Caki2 (cell line): ENCODE measurements around the gene ATP11B. TPM values are rescaled to one million over a fixed set of nuclear protein-coding genes. Genes with fewer than 3 reads are reported as not detected.

Source experiments
- DNase-seq: peaks from one replicate; pipeline ENCODE4 v3.0.0-alpha.2; 2015; ENCODE audit warnings: low read depth
- in situ Hi-C: cut with HindIII; loops from 2 replicates; pipeline ENCODE4 v1.10.0; 2016; ENCODE audit warnings: low sequenced_read_pairs, low pct_unique_long_range_greater_than_20kb, mixed read lengths
- total RNA-seq: library from RNA; depleted of rRNA; stranded (reverse); fragments of >200 nt; shearing (Covaris generic); gene quantifications from 2 replicates; pipeline ENCODE4 v1.2.3, GENCODE V29; 2014; ENCODE audit warnings: low replicate concordance

Gene ATP11B
- total RNA-seq, 1 experiment from 2014 or later: 40.8 TPM

DNA sequence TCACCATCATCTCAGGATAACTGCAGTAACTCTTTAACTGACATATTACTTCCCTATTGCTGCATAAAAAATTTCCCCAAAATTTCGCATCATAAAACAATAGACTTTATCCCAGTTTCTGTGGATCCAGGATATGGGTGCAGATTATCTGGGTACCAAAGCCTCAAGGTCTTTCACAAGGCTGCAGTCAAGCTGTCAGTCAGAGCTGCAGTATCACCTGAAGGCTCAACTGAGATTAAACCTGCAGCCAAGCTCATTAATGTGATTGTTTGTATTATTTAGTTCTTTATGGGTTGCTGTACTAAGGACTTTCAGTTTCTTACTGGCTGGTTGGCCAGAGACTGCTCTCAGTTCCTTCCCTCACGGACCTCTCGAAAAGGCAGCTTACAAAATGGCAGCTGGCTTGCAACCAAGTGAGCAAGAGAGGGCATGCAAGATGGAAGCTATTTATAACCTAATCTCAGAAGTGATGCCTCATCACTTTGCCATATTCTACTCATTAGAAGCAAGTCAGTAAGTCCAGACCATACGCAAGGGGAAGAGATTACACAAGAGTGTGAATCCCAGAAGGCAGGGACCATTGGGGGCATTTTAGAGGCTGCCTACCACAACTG is 132.1 kb downstream of the ATP11B start:
- in situ Hi-C loops: no loop called here
- DNase-seq: no peak

DNA sequence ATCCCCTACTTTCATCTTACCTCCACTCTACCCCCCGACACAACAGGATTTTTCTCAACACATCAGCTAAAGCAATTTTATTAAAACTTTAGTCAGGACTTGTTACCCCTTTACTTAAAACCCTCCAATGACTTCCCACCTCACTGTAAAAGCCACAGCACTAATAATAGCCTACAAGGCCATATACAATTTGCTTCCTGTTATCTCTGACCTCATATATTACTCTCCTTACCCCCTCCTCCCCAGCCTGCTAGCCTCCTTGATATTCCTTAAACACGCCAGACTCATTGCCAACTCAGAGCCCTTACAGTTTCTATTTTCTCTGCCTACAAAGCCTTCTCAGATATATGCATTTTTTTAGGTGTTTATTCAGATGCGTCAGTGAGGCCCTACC is 132.6 kb downstream of the ATP11B start:
- in situ Hi-C loops: no loop called here
- no peak for DNase-seq

DNA sequence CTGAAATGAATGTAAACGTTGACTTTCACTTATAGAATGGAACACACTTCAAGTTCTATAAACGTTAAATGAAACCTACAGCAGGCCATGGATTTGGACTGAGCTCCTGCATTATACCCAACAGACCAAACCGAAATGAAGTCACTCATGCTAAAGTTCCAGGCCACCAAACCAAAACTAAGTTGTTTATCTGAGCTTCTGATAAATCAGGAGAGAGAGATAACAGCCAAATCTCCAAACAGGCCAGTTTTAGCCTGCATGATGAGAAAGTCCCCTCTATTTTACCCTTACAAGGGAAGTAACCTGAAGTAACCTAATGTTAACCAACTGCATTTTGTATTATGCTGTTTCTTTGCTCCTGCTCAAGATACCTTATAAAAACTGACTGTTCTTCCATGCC is 142.5 kb downstream of the ATP11B start:
- in situ Hi-C loops: no loop called here
- DNase-seq: no peak

DNA sequence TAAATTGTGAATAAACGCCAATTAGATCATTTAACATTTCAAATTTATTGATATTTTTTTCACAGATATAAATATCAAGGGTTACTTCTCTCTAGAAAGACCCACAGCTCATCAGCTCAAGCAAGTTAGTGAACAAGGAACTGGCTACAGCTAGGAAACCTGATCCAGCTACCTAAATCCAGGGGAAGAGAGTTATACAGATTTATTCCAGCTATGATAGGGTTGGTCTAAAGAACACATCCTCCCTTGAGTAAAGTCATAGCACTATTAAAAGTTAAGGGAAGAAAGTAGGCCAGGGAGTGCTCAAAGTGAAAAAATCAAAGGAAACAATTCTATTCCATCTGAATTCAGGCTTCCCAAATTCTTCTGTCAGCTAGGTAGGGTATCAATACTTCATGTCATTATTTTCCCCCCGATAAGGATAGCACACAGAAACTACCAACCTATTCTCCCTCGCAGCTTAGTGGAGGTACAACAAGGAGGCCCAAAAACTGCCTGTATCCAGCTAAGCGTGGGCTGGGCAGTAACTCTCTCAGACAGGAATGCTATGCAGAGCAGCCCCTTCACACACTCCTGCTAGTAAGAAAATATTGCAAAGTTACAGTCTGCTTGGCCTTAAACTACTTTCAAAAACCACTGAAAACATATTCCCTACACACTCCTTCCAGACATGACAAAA is 143.1 kb downstream of the ATP11B start:
- DNase-seq: no peak
- in situ Hi-C loops: no loop called here

DNA sequence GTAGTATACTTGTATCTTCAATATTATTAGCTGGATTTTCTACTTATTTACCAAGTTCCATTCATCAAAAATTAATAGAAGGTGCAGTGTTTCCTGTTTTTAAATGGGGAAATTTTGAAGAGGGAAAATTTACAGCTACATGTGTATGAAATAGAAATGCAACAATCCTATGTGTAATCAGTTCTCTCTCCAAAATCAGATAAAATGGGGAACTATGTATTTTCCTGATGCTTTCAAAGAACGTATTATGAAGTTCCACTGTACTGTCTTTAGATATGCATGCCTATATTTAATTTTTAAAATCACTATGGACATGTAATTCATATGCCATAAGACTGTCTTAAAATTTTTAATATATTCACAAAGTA is 143.6 kb downstream of the ATP11B start:
- in situ Hi-C loops: no loop called here
- DNase-seq: no peak

DNA sequence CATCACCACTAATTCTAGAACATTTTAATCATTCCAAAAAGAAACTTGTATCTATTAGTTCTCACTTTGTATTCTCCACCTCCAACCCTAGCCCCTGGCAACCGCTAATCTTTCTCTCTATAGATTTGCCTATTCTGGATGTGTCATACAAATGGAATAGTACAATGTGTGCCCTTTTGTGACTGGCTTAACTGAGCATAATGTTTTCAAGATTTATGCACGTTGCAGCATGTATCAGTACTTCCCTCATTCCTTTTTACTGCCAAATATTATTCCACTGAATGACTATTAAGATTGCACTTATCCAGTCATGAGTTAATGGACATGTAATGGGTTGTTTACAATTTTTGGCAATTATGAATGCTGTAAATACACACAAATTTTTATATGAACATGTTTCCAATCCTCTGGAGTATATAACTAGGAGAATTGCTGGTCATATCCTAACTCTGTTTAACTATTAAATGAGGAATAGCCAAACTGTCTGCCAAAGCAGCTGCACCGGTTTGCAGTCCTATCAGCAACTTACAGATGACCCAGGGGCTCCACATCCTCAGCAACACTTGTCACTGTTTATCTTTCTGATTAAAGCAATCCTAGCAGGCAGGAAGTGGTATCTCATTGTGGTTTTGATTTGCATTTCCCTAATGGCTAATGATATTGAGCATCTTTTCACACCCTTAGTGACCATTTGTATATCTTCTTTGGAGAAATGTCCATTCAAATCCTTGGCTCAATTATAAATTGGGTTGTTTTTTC is 144.2 kb downstream of the ATP11B start:
- in situ Hi-C loops: no loop called here
- DNase-seq: no peak

DNA sequence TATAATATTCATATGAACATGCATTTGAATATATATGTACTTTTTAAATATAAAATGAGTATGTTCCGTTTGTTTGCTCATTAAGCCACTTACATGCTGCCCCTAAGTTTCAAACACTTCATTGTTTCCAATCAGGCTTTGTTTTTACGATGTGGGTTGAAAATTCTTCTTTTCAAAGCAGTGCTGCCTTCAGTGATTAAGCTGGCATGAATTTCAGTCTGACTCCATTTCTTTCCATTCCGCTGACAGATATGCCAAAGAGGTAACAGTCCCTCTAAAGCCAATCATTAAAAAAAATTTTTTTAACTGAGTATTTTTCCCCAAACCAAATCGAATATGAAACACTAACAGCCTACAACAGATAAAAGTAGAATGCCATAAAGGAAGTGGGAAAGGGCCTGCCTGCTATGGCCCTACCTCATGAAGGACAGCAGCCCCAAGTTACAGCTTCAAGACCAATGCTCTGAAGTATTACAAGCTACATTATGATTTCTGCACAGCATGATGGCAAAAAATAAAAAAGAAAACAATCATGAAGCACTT is 147.0 kb downstream of the ATP11B start:
- DNase-seq: no peak
- in situ Hi-C loops: no loop called here

DNA sequence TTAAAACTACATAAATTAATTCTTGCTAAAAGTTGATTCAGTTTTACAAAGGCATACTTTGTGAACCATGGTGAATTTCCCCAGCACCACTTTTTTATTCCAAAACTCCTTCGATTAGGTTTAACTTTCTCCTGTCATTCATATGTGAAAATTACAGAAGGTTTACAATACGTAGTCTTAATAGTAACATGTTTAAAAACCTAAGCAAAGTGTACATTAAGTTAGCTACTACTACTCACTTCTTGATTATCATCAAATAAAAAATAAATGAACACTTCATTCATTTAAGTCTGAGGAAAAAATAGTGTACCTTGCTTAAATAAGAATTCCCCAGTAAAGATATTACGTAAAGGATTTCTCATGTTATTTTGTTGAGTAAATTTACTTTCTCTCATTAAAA is 148.4 kb downstream of the ATP11B start:
- DNase-seq: no peak
- in situ Hi-C loops: no loop called here

DNA sequence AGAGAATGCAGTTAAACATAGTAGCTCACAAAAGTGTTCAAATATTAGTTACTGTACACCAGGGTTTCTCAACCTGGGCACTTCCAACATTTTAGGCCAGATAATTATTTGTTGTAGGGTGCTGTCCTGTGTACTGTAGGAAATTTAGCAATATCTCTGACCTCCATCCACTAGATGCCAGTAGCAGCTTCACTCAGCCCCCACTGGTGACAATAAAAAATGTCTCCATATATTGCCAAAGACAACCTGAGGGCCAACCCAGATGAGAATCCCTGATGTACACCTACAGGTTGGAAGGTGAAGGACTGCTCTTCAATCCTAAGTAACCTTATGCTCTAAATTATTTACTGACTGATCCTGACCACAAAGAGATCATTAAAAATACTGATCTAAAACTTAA is 154.6 kb downstream of the ATP11B start:
- in situ Hi-C loops: no loop called here
- peak; percentile 15 for DNase-seq

DNA sequence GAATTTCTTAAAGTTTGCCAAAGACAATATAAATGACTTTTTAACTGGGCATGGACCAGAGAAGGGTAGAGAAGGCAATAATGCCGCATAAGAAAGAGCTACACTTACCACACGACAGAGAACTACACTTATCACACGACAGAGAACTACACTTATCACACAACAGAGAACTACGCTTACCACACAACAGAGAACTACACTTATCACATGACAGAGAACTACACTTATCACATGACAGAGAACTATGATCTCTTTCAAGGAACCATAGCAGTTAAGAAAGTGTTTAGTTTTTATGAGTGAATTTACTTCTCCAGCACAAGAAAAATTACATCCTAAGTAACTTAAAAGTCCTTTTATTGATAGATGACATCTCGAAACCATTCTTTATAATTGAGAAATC is 155.0 kb downstream of the ATP11B start:
- no peak for DNase-seq
- in situ Hi-C loops: no loop called here

DNA sequence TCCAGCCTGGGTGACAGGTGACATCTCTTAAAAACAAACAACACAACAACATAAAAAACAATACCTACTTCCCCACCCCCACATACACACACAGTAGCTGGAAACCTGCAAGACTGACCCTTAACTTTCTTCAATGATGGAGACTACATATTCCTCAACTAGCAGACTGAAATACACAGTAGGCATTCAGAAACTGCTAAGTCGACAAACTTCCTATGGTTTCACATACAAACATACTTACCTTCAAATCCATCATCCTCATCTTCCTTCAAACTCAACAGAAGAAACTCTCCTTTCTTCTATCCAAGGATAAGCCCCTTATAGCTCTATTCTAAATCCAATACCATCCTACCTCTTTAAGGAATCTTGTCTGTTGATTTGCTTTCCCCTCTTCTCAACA is 156.4 kb downstream of the ATP11B start:
- no peak for DNase-seq
- in situ Hi-C loops: no loop called here

DNA sequence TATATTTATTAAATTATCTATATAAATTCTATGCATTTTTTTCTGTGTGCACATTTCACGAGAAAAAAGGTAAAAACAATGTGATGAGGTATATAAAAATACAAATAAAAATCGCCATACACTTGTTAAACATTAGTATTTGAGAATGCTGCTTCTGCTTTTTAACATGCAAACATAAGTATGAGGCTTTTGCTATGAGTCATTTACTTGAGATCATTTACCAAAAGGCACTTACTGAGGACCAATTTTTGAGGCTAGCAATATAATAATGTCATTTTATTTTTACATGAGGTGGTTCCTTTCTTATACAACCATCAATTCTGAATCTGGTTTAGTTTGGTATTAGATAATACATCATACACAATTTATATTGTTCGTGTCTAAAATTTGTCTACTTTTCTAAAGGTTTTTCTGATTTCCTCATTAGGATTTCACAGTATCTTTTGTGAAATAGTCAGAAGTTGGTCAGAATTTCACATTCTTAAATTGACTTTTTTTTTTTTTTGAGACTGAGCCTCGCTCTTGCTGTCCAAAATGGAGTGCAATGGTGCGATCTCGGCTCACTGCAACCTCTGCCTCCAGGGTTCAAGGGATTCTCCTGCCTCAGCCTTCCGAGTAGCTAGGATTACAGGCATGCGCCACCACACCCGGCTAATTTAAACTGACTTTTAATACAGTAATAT is 161.4 kb downstream of the ATP11B start:
- DNase-seq: no peak
- in situ Hi-C loops: no loop called here

DNA sequence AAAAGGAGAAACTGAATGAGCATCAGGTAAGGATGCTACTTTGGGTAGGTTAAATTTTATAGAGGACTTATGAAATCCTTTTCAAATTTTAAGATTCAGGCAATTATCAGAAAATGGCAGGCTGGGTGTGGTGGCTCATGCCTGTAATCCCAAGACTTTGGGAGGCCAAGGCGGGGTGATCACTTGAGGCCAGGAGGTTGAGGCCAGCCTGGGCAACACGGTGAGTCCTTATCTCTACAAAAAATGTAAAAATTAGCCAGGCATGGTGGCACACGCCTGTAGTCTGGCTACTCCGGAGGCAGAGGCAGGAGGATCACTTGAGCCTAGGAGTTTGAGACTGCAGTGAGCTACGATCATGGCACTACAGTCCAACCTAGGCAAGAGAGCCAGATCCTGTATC is 163.9 kb downstream of the ATP11B start:
- DNase-seq: no peak
- in situ Hi-C loops: no loop called here

DNA sequence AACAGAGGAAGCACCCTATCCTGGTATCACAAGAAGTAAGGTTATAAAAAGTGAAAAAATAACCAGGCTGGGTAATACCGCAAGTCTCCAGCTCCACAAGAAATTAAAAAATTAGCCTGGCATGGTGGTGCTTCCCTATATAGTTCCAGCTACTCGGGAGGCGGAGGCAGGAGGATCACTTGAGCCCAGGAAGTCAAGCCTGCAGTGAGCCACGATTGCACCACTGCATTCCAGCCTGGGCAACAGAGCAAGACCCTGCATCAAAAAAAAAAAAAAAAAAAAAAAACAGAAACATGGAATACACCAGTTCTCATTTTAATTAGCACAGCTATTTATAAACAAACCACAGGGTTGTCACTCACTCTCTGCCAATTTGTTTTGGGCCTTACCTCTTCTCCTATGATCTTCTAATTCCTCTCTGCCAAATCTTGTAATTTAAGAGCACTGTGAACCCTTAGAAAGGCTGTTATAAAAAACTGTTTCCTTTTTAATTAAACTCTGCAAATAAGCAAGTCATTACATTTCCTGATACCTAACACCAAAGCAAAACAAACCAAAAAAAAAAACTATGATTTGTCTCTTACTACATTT is 164.5 kb downstream of the ATP11B start:
- in situ Hi-C loops: no loop called here
- no peak for DNase-seq

DNA sequence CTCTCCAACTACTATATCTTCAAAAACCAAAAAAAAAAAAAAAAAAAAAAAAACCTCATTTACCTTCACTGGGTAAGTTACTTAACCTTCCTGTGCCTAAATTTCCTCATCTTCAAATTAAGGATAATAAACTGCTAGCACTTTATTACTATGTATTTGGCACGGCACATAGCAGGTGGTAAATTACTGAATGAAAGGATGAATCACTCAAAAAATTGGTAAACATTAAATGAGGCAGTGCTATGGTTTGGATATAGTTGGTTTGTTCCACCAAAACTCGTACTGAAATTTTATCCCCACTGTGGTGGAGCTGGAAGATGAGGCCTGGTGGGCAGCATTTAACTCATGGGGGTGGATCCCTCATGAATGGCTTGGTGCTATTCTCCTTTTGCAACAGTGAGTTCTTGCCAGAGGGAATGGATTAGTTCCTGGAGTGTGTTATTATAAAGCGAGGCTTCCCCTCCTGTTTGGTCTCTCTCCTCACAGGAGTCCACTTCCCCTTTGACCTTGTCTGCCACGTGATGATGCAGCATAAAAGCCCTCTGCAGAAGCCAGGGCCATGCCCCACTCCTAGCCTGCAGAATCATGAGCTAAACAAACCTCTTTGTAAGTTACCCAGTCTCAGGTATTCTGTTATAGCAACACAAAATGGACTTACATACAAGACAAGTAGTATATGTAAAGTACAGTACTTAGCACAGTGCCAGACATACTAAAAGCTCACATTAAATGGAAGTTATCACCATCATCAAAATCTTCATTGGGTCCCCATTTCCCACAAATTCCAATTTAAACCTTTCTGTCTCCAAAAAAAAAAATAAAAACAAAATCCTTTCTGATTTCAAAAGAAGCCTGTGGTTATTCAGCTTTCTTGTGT is 166.4 kb downstream of the ATP11B start:
- peak; percentile 50 for DNase-seq
- in situ Hi-C loops: no loop called here

DNA sequence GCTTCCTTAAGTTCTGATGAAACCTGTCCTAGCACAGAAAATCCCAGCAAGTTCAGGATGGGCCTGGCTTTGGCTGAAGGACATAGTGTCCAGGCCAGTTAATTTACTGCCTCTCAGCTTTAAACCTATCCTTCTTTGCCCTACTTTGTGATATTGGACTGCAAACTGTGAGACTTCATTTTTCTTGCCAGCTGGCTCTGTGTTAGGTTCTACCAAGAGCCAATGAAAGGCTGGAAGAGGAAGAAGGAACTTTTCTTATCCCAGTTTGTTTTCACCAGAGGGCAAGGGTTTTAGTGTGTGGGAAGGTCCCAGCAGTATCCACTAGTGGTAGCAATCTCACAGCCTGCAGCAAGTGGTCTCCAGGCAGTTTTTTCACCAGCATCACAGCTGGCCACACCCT is 168.9 kb downstream of the ATP11B start:
- DNase-seq: no peak
- in situ Hi-C loops: no loop called here

DNA sequence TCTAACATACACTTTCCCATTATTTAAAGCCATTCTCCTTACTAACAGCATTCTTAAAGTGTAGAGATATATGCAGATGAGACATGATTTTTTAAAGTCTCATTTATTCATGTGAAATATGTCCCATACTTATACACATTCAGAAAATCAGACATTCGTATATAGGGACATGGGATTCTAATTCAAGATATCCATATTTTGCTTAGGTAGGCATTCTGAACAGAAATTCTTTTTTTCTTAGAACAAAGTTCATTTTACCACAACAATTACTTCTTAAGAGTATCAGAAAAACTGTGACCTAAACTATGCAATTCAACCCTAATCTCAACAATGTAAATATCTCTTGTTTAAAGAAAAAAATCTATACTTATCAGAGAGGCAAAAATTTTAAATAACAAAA is 170.9 kb downstream of the ATP11B start:
- no peak for DNase-seq
- in situ Hi-C loops: no loop called here

DNA sequence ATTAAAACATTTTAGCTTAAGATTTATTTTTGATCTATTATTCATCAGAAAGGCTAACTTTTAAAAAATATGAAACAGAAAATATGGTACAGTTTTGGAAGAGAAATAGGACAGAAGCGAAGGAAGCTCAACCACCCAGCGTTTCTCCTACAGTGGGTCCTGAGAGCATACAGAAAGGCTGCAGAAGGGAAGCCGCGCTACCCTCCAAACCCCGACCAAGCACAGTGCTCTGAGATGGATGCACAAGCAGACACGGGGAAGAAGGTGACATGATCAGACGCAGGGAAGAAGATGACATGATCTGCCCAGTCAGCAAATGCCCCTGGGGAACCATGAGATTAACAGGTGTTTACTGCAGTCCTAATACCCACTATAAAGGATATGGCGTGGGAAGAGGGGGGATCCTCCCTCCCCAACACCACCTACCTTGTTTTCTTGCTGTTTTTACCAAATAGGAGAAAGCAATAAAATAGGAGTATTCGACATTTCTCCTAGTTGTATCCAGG is 172.6 kb downstream of the ATP11B start:
- DNase-seq: no peak

More for the DNA sequence above, 172.6 kb downstream of the ATP11B start:
- in situ Hi-C loops: no loop called here
